Measurements from ENCODE around the gene CD8A. TPM values are rescaled to one million over a fixed set of nuclear protein-coding genes. Genes with fewer than 3 reads are reported as not detected.

The CD8A gene
- total RNA-seq, 4 donors from 2014 or later = 0.42 to 3.9 (median 1.8) TPM; not detected in 1

DNA sequence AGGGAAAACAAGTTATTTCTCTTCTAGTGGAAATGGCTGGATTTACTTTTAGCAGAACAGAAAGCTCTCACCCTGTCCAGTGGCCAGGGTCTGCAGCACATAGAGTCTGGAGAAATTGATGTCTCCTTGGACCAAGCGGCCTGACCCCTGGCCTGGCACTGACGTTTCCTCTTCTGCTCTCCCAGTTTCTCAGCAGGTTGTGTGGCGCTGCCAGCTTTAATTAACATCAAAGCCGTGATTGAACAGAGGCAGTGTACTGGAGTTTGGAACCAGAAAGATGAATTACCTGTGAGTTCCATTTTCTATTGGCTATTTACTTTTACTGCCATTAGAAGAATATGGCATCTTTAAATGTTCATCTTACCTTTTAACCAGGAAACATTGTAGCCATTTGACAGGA, 20.9 kb downstream of the CD8A start:
- H3K27ac ChIP-seq = no peak overlapping the region
- H3K4me3 ChIP-seq = no peak overlapping the region
- H3K27me3 ChIP-seq = no peaks in the 10 kb centered on the region
- TF ChIP-seq EP300 (IDR thresholded peaks at IDR 0.05) (no peak), POLR2AphosphoS5 (IDR thresholded peaks at IDR 0.05) (no peak)
- TF ChIP-seq, protein P1, sequence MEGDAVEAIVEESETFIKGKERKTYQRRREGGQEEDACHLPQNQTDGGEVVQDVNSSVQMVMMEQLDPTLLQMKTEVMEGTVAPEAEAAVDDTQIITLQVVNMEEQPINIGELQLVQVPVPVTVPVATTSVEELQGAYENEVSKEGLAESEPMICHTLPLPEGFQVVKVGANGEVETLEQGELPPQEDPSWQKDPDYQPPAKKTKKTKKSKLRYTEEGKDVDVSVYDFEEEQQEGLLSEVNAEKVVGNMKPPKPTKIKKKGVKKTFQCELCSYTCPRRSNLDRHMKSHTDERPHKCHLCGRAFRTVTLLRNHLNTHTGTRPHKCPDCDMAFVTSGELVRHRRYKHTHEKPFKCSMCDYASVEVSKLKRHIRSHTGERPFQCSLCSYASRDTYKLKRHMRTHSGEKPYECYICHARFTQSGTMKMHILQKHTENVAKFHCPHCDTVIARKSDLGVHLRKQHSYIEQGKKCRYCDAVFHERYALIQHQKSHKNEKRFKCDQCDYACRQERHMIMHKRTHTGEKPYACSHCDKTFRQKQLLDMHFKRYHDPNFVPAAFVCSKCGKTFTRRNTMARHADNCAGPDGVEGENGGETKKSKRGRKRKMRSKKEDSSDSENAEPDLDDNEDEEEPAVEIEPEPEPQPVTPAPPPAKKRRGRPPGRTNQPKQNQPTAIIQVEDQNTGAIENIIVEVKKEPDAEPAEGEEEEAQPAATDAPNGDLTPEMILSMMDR (IDR thresholded peaks at IDR 0.05) = no peak
- 83 to 92% methylated on average over 2 to 4 of the region's 4 CpGs for WGBS, 2 donors (ENCODE audit: low coverage in 1 of 2)
- H3K9me3 ChIP-seq = no peaks in the 10 kb centered on the region
- H3K36me3 ChIP-seq = peaks cover 0 to 94% of the 10 kb centered on the region in 2 donors
- no peak for ATAC-seq
- peaks cover 0 to 20% (median 5%) of the 10 kb centered on the region in 3 donors for H3K4me1 ChIP-seq

DNA sequence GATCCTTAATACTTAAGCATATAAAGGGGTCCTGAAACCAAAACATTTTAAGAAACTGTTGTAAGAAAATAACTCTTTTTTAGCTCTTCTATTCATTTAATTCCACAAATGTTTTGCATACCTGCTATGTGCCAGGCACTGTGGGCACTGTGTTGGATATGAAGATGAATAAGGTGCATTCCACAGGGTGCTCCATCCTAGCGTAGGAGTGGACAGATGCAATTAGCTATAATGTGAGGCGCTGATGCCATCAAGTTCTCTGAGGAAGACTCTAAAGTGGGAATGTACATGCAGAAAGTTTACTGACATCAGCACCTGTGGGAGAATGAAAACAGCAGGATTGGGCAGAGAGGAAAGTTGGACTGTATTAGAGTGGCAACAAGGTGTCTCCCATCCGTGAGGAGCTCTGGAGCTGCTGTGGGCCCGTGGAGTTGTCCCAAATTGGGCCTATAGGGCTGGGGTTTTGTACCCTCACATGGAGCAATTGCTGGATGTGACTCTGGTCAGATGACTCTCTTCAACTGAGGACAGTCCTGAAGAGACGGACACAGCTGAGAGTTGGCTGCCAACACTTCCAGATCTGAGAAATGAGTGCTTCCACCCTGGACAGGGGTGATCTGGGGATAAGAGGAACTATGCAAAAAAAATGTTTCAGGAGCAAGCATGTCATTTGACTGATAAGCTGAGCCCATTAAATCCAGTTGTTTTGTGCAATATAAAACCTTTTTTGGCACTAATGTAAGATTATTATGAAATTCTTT, 22.3 kb downstream of the CD8A start:
- ATAC-seq = no peak
- no peak overlapping the region for H3K4me3 ChIP-seq
- 61 to 74% methylated on average over 5 of the region's 5 CpGs for WGBS, 2 donors (ENCODE audit: low coverage in 1 of 2)
- H3K4me1 ChIP-seq = peaks cover 0 to 34% (median 7%) of the 10 kb centered on the region in 3 donors
- H3K27me3 ChIP-seq = no peaks in the 10 kb centered on the region
- H3K9me3 ChIP-seq = no peaks in the 10 kb centered on the region
- peaks cover 0 to 79% of the 10 kb centered on the region in 2 donors for H3K36me3 ChIP-seq
- no peak for TF ChIP-seq EP300 (IDR thresholded peaks at IDR 0.05)
- TF ChIP-seq, protein P1 (IDR thresholded peaks at IDR 0.05) = no peak
- no peak for TF ChIP-seq POLR2A (IDR thresholded peaks at IDR 0.05)
- TF ChIP-seq POLR2AphosphoS5 (IDR thresholded peaks at IDR 0.05) = no peak
- no peak overlapping the region for H3K27ac ChIP-seq

DNA sequence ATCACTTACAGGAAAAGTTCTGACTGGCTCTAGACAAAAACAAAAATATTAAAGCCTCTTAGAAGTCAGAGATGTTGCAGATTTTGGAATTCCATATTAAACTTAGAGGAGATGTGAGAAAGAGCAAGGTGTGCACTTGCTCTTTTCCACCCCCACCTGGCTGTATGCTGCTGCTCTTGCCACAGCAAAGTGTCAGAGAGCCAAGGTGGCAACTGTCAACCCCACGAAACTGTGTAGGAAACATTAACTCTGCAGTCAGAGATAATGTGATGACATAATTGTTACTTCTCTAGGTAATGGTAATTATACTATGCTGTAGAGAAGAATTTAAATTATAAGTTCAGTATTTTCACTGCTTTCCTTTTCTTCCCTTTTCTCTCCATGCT, 25.4 kb downstream of the CD8A start:
- no peak for ATAC-seq
- no peak for TF ChIP-seq POLR2AphosphoS5 (IDR thresholded peaks at IDR 0.05)
- TF ChIP-seq POLR2A (IDR thresholded peaks at IDR 0.05) = no peak
- no peak for TF ChIP-seq EP300 (IDR thresholded peaks at IDR 0.05)
- TF ChIP-seq, protein P1 (IDR thresholded peaks at IDR 0.05) = no peak
- Histone ChIP-seq H3K4me1 (peaks cover 0 to 49% (median 7%) of the 10 kb centered on the region in 3 donors), H3K27ac (no peak overlapping the region), H3K4me3 (no peak overlapping the region), H3K9me3 (no peaks in the 10 kb centered on the region), H3K27me3 (no peaks in the 10 kb centered on the region), H3K36me3 (peaks cover 0 to 48% of the 10 kb centered on the region in 2 donors)
- 50 to 77% methylated on average over 1 of the region's 1 CpG for WGBS, 2 donors (ENCODE audit: low coverage in 1 of 2)

DNA sequence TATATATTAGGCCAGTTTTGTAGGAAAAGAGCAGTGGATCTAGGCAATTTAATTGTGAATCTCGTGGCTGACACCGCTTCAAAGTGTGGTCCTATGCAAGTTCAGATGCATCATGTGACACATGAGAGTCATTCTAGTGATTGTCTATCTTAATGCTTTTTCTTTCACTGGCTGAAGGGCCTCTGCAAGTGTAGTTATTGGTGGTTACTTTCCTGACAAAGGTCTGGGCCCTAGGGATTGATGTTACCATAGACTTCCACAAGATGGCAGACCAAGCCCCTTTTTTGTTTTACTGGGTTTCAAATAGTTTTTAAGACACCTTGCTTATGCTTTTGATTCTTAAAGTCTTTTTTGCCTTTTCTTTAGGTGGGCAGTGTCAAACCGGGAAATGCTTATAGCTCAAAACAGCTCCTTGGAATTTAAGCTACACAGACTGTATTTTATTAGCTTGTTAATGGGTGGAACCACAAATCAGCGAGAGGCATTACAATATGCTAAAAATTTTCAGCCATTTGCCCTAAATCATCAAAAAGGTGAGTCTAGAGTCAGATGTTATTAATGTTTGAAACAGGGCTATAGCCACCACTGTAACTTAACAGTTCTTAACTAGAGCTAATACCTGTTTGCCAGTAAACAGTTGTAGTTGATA, 25.9 kb downstream of the CD8A start:
- TF ChIP-seq POLR2A (IDR thresholded peaks at IDR 0.05) = no peak
- TF ChIP-seq, protein P1 (IDR thresholded peaks at IDR 0.05) = peak; percentile 44 to 73 (median 58)
- no peak for ATAC-seq
- Histone ChIP-seq H3K9me3 (no peaks in the 10 kb centered on the region), H3K4me3 (no peak overlapping the region), H3K27me3 (no peaks in the 10 kb centered on the region), H3K36me3 (peaks cover 0 to 46% of the 10 kb centered on the region in 2 donors), H3K4me1 (peaks cover 0 to 54% (median 7%) of the 10 kb centered on the region in 3 donors), H3K27ac (no peak overlapping the region)
- 56 to 68% methylated on average over 4 of the region's 4 CpGs for WGBS, 2 donors (ENCODE audit: low coverage in 1 of 2)

DNA sequence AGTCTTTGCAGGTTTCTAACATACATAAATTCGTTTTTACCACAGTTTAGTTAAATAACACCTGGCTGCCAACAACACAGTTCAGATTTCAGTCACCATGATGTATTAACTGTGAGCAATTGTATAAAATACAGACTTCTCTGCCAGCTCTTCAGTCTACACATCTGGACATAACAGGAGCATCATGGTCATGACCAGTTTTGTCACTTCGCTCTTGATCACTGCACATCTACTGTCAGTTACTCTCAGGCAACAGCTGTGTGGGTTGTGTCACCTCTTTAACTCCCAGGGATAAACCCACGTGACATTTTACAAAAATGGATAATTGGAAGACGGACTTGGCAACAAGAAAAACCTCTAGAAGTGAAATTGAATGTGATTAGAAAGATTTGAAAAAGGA, 30.3 kb downstream of the CD8A start:
- peaks cover 0 to 11% of the 10 kb centered on the region in 2 donors for H3K36me3 ChIP-seq
- H3K4me3 ChIP-seq = no peak overlapping the region
- H3K27me3 ChIP-seq = no peaks in the 10 kb centered on the region
- H3K4me1 ChIP-seq = peaks cover 0 to 51% (median 9%) of the 10 kb centered on the region in 3 donors
- H3K9me3 ChIP-seq = no peaks in the 10 kb centered on the region
- H3K27ac ChIP-seq = no peak overlapping the region
- 68 to 69% methylated on average over 4 of the region's 4 CpGs for WGBS, 2 donors (ENCODE audit: low coverage in 1 of 2)
- no peak for ATAC-seq
- TF ChIP-seq EP300 (IDR thresholded peaks at IDR 0.05) (no peak), POLR2A (IDR thresholded peaks at IDR 0.05) (no peak), POLR2AphosphoS5 (IDR thresholded peaks at IDR 0.05) (no peak)
- TF ChIP-seq, protein P1 (IDR thresholded peaks at IDR 0.05) = no peak
